ENCODE results near the gene MAN1C1. TPM values are rescaled to one million over a fixed set of nuclear protein-coding genes. Genes with fewer than 3 reads are reported as not detected.

Gene MAN1C1
- total and polyA plus RNA-seq, 10 of the 15 experiments (the other 5 are each of a cell fraction or from before 2014, with no cell fraction given): 0.12 to 0.56 (median 0.22) TPM; not detected in 3

- TF ChIP-seq, protein P1, sequence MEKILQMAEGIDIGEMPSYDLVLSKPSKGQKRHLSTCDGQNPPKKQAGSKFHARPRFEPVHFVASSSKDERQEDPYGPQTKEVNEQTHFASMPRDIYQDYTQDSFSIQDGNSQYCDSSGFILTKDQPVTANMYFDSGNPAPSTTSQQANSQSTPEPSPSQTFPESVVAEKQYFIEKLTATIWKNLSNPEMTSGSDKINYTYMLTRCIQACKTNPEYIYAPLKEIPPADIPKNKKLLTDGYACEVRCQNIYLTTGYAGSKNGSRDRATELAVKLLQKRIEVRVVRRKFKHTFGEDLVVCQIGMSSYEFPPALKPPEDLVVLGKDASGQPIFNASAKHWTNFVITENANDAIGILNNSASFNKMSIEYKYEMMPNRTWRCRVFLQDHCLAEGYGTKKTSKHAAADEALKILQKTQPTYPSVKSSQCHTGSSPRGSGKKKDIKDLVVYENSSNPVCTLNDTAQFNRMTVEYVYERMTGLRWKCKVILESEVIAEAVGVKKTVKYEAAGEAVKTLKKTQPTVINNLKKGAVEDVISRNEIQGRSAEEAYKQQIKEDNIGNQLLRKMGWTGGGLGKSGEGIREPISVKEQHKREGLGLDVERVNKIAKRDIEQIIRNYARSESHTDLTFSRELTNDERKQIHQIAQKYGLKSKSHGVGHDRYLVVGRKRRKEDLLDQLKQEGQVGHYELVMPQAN (conservative IDR thresholded peaks at IDR 0.05): no peak
- TF ChIP-seq POLR2AphosphoS2 (IDR thresholded peaks at IDR 0.05; ENCODE audit: low read depth, low read length) (no peak), BHLHE40 (IDR thresholded peaks at IDR 0.05; ENCODE audit: borderline replicate concordance in 1 of 2, low read depth in 2 of 2, low read length in 1 of 2) (no peak)
These were observed 37.6 kb downstream of the MAN1C1 start (continued) for GRCh38 chr1:25654109-25654660.

DNA sequence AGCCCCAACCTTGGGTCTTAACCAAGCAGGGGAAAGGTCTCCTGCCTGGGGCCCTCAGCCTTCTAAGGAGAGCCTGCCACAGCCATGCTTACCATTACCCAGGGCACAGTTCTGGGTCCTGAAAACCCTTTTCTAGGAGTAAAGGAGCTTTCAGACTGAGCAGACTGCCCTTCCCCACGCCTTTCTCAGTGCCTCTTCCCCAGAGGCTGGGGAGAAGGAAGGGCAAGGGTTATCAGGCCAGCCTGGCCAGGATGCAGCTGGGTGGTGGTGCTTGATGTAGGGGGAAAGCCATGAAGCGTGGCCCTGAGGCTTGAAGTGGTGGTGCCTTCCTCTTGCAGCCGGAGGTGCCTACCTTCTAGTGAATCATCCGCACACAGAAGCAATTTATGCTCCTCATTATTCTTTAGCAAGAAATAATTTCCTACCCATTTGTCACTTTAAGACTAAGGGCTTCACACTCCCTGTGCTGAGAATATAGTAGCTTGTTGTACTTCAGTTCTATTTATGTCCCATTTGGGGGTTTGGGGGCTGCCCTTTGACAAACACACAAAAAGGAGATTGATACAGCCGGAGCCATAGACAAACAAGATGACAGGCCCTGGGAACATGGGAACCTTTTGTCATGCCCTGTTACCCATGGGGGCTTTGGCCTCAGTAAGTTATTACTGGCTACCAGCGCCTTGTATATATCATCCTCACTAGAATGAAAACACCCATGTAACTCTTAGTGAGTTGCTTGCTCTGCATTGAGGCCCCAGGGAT, 40.7 kb downstream of the MAN1C1 start:
- SMC1A ChIA-PET (ENCODE audit: uncharacterized antibody, unreplicated experiment): no interaction called here
- 32% methylated on average over 6 of the region's 6 CpGs for WGBS (ENCODE audit: insufficient coverage, insufficient replicate concordance, low lambda C conversion rate, missing lambda C conversion rate)
- BruUV-seq (replicated peaks): no TSS peak
- Histone ChIP-seq H3K9ac (ENCODE audit: control insufficient read depth, insufficient read depth, low read length) (no peak overlapping the region), H3K79me2 (ENCODE audit: control insufficient read depth, insufficient read depth, low read length) (no peaks in the 10 kb centered on the region), H2AFZ (ENCODE audit: control insufficient read depth, low read depth, low read length) (no peak overlapping the region), H3K27me3 (replicated peaks in 1 of 2; ENCODE audit: control insufficient read depth in 2 of 2, insufficient read depth in 2 of 2, low read length in 1 of 2) (peaks cover 0 to 9% of the 10 kb centered on the region in 2 experiments; a peak in 3 of 4 replicates), H3K27ac (ENCODE audit: control insufficient read depth, insufficient read depth) (no peak overlapping the region), H4K20me1 (ENCODE audit: control insufficient read depth, insufficient read depth) (no peaks in the 10 kb centered on the region), H3K4me1 (ENCODE audit: control insufficient read depth, insufficient read depth, low read length) (no peaks in the 10 kb centered on the region), H3K9me3 (replicated peaks; ENCODE audit: control insufficient read depth, insufficient read depth, low read length) (no peaks in the 10 kb centered on the region), H3K4me2 (ENCODE audit: control insufficient read depth, insufficient read depth) (no peak overlapping the region), H3K4me3 (no peak overlapping the region), H3K36me3 (ENCODE audit: control insufficient read depth in 2 of 2, insufficient read depth in 2 of 2, low read length in 1 of 2) (no peaks in the 10 kb centered on the region)
- RAD21 ChIA-PET (ENCODE audit: unreplicated experiment): no interaction called here
- DNase-seq (ENCODE audit: low read depth, low spot score): no peak
- ATAC-seq: peak; percentile 53
- in situ Hi-C loops (cut with MboI): no loop called here
- TF ChIP-seq RBBP5 (conservative IDR thresholded peaks at IDR 0.05) (no peak), MYB (IDR thresholded peaks at IDR 0.05; ENCODE audit: borderline replicate concordance, low read depth, low read length) (no peak), SMAD1 (IDR thresholded peaks at IDR 0.05; ENCODE audit: low read depth, partially characterized antibody) (no peak), NBN (IDR thresholded peaks at IDR 0.05) (no peak), EZH2 (IDR thresholded peaks at IDR 0.05; ENCODE audit: borderline replicate concordance, control insufficient read depth, low read depth, low read length) (no peak), EP300 (IDR thresholded peaks at IDR 0.05; ENCODE audit: borderline replicate concordance in 1 of 2, control insufficient read depth in 1 of 2, low read depth in 2 of 2, low read length in 2 of 2) (no peak), SRF (IDR thresholded peaks at IDR 0.05; ENCODE audit: low read depth in 2 of 2, low read length in 2 of 2) (no peak), NR2F1 (conservative IDR thresholded peaks at IDR 0.05) (no peak), KDM1A (IDR thresholded peaks at IDR 0.05; ENCODE audit: borderline replicate concordance) (no peak), EGR1 (IDR thresholded peaks at IDR 0.05; ENCODE audit: borderline replicate concordance in 1 of 2, low read depth in 2 of 2, low read length in 2 of 2) (no peak), POU2F2 (IDR thresholded peaks at IDR 0.05; ENCODE audit: borderline replicate concordance, low read depth, low read length) (no peak), LARP7 (IDR thresholded peaks at IDR 0.05) (no peak), TARDBP (IDR thresholded peaks at IDR 0.05; ENCODE audit: borderline replicate concordance) (no peak), BHLHE40 (IDR thresholded peaks at IDR 0.05; ENCODE audit: borderline replicate concordance in 1 of 2, low read depth in 2 of 2, low read length in 1 of 2) (no peak)
- CTCF ChIA-PET: no interaction called here
- intact Hi-C loops (cut with micrococcal nuclease; ENCODE audit: unreplicated experiment): no loop called here
- POLR2A ChIA-PET: no interaction called here
- FAIRE-seq: no peak

Data from GM12878 (cell line).